SK-N-SH treated with all-trans-retinoic acid at 6 μM for 48 hours (cell line): ENCODE results near the gene GCN1.

ENCODE experiments used
- ATAC-seq: fragments of 200-7000 bp; cut with Tn5 transposase; 3 replicates; pipeline ENCODE4 v1.9.1; 2020; ENCODE audit warnings: mild to moderate bottlenecking, moderate library complexity
- ARNTL ChIP-seq: fragments of 450-650 bp; formaldehyde crosslinking; IDR thresholded peaks from 2 replicates; pipeline ENCODE4 v1.5.0; 2020; ENCODE audit warnings: low read depth, mild to moderate bottlenecking, moderate library complexity, borderline replicate concordance
- BACH2 ChIP-seq: fragments of 250-450 bp; sonication (Bioruptor Pico); IDR thresholded peaks from 2 replicates; pipeline ENCODE4 v1.9.0; 2021; ENCODE audit warnings: mild to moderate bottlenecking, borderline replicate concordance
- CSDC2 ChIP-seq: fragments of 250-450 bp; sonication (Bioruptor Pico); IDR thresholded peaks from 2 replicates; pipeline ENCODE4 v1.5.0; 2020; ENCODE audit warnings: mild to moderate bottlenecking, moderate library complexity
- ESRRG ChIP-seq: fragments of 250-450 bp; sonication (Bioruptor Pico); IDR thresholded peaks from 2 replicates; pipeline ENCODE4 v1.6.1; 2021; ENCODE audit warnings: mild to moderate bottlenecking
- GLIS3 ChIP-seq: fragments of 250-450 bp; sonication (Bioruptor Pico); IDR thresholded peaks from 2 replicates; pipeline ENCODE4 v1.5.0; 2020; ENCODE audit warnings: mild to moderate bottlenecking, moderate library complexity
- ISL1 ChIP-seq: fragments of 250-450 bp; sonication (Bioruptor Pico); IDR thresholded peaks from 2 replicates; pipeline ENCODE4 v2.1.2; 2022; ENCODE audit warnings: mild to moderate bottlenecking, moderate library complexity
- PPARA ChIP-seq: fragments of 250-450 bp; sonication (Bioruptor Pico); IDR thresholded peaks from 2 replicates; pipeline ENCODE4 v1.5.0; 2020; ENCODE audit warnings: mild to moderate bottlenecking, borderline replicate concordance
- RARB ChIP-seq: fragments of 250-450 bp; sonication (Bioruptor Pico); IDR thresholded peaks from 2 replicates; pipeline ENCODE4 v1.8.0; 2021; ENCODE audit warnings: mild to moderate bottlenecking, moderate library complexity
- SNAI2 ChIP-seq: fragments of 250-450 bp; sonication (Bioruptor Pico); IDR thresholded peaks from 2 replicates; pipeline ENCODE4 v1.5.0; 2020; ENCODE audit warnings: mild to moderate bottlenecking, moderate library complexity
- TCF4 ChIP-seq: fragments of 250-450 bp; sonication (Bioruptor Pico); IDR thresholded peaks from 2 replicates; pipeline ENCODE4 v1.8.0; 2021; ENCODE audit warnings: mild to moderate bottlenecking, moderate library complexity, borderline replicate concordance
- ZFP3 ChIP-seq: fragments of 250-450 bp; sonication (Bioruptor Pico); IDR thresholded peaks from 2 replicates; pipeline ENCODE4 v1.5.0; 2020; ENCODE audit warnings: mild to moderate bottlenecking, moderate library complexity
- ZFP30 ChIP-seq: fragments of 450-650 bp; formaldehyde crosslinking; IDR thresholded peaks from 2 replicates; pipeline ENCODE4 v1.5.0; 2022; ENCODE audit warnings: mild to moderate bottlenecking, moderate library complexity
- ZNF565 ChIP-seq: fragments of 450-650 bp; formaldehyde crosslinking; conservative IDR thresholded peaks from 2 replicates; pipeline ENCODE4 v1.5.0; 2020; ENCODE audit warnings: low read depth, mild to moderate bottlenecking, moderate library complexity
- ZNF70 ChIP-seq: fragments of 450-650 bp; formaldehyde crosslinking; IDR thresholded peaks from 2 replicates; pipeline ENCODE4 v1.5.0; 2020; ENCODE audit warnings: mild to moderate bottlenecking, moderate library complexity
- TF ChIP-seq, protein P1 (sequence below): fragments of 250-450 bp; sonication (Bioruptor Pico); IDR thresholded peaks from 2 replicates; pipeline ENCODE4 v1.8.0; 2021; ENCODE audit warnings: low read depth, mild to moderate bottlenecking, moderate library complexity, borderline replicate concordance
- TF ChIP-seq, protein P2 (sequence below): fragments of 250-450 bp; sonication (Bioruptor Pico); IDR thresholded peaks from 2 replicates; pipeline ENCODE4 v1.8.0; 2020; ENCODE audit warnings: mild to moderate bottlenecking, moderate library complexity, borderline replicate concordance
- TF ChIP-seq, protein P3 (sequence below): fragments of 250-450 bp; sonication (Bioruptor Pico); IDR thresholded peaks from 2 replicates; pipeline ENCODE4 v1.5.0; 2020; ENCODE audit warnings: mild to moderate bottlenecking, moderate library complexity
- TF ChIP-seq, protein P4 (sequence below): fragments of 250-450 bp; sonication (Bioruptor Pico); IDR thresholded peaks from 2 replicates; pipeline ENCODE4 v1.5.1; 2020; ENCODE audit warnings: low read depth, mild to moderate bottlenecking, moderate library complexity

Gene GCN1

DNA sequence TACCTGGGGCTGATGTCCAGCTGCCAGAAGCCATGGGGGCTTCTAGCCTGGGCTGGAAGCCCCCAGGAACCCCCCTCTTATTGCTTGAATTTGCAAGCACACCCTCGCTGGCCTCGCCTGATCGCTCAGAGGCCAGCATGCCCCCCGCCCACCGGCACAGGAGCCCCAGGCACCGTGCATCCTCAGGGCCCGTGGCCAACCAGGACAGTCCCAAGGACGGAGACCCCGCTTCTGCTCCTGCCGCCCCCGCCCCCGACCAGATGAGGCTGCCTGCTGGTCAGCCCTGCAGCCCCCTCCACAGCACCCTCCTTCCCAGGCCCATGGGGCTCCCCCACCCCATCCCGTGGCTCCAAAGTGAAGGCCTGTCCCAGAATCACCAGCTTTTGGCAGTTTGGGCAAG lies 99.2 kb downstream of the GCN1 start:
- TF ChIP-seq SNAI2 (CRISPR knock-in tag) (no peak), CSDC2 (no peak), ISL1 (no peak), ZFP30 (no peak), TCF4 (no peak), ZFP3 (no peak), ARNTL (no peak), ZNF565 (CRISPR knock-in tag) (no peak)
- TF ChIP-seq, protein P1, sequence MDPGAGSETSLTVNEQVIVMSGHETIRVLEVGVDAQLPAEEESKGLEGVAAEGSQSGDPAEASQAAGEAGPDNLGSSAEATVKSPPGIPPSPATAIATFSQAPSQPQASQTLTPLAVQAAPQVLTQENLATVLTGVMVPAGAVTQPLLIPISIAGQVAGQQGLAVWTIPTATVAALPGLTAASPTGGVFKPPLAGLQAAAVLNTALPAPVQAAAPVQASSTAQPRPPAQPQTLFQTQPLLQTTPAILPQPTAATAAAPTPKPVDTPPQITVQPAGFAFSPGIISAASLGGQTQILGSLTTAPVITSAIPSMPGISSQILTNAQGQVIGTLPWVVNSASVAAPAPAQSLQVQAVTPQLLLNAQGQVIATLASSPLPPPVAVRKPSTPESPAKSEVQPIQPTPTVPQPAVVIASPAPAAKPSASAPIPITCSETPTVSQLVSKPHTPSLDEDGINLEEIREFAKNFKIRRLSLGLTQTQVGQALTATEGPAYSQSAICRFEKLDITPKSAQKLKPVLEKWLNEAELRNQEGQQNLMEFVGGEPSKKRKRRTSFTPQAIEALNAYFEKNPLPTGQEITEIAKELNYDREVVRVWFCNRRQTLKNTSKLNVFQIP (CRISPR knock-in tag) = no peak
- TF ChIP-seq, protein P2, sequence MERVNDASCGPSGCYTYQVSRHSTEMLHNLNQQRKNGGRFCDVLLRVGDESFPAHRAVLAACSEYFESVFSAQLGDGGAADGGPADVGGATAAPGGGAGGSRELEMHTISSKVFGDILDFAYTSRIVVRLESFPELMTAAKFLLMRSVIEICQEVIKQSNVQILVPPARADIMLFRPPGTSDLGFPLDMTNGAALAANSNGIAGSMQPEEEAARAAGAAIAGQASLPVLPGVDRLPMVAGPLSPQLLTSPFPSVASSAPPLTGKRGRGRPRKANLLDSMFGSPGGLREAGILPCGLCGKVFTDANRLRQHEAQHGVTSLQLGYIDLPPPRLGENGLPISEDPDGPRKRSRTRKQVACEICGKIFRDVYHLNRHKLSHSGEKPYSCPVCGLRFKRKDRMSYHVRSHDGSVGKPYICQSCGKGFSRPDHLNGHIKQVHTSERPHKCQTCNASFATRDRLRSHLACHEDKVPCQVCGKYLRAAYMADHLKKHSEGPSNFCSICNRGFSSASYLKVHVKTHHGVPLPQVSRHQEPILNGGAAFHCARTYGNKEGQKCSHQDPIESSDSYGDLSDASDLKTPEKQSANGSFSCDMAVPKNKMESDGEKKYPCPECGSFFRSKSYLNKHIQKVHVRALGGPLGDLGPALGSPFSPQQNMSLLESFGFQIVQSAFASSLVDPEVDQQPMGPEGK (CRISPR knock-in tag) = no peak
- TF ChIP-seq, protein P3, sequence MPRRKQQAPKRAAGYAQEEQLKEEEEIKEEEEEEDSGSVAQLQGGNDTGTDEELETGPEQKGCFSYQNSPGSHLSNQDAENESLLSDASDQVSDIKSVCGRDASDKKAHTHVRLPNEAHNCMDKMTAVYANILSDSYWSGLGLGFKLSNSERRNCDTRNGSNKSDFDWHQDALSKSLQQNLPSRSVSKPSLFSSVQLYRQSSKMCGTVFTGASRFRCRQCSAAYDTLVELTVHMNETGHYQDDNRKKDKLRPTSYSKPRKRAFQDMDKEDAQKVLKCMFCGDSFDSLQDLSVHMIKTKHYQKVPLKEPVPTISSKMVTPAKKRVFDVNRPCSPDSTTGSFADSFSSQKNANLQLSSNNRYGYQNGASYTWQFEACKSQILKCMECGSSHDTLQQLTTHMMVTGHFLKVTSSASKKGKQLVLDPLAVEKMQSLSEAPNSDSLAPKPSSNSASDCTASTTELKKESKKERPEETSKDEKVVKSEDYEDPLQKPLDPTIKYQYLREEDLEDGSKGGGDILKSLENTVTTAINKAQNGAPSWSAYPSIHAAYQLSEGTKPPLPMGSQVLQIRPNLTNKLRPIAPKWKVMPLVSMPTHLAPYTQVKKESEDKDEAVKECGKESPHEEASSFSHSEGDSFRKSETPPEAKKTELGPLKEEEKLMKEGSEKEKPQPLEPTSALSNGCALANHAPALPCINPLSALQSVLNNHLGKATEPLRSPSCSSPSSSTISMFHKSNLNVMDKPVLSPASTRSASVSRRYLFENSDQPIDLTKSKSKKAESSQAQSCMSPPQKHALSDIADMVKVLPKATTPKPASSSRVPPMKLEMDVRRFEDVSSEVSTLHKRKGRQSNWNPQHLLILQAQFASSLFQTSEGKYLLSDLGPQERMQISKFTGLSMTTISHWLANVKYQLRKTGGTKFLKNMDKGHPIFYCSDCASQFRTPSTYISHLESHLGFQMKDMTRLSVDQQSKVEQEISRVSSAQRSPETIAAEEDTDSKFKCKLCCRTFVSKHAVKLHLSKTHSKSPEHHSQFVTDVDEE (CRISPR knock-in tag) = no peak
- TF ChIP-seq, protein P4, sequence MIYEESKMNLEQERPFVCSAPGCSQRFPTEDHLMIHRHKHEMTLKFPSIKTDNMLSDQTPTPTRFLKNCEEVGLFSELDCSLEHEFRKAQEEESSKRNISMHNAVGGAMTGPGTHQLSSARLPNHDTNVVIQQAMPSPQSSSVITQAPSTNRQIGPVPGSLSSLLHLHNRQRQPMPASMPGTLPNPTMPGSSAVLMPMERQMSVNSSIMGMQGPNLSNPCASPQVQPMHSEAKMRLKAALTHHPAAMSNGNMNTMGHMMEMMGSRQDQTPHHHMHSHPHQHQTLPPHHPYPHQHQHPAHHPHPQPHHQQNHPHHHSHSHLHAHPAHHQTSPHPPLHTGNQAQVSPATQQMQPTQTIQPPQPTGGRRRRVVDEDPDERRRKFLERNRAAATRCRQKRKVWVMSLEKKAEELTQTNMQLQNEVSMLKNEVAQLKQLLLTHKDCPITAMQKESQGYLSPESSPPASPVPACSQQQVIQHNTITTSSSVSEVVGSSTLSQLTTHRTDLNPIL (CRISPR knock-in tag) = no peak
- TF ChIP-seq, all 23 proteins: peak for 0
- no peak for ATAC-seq

DNA sequence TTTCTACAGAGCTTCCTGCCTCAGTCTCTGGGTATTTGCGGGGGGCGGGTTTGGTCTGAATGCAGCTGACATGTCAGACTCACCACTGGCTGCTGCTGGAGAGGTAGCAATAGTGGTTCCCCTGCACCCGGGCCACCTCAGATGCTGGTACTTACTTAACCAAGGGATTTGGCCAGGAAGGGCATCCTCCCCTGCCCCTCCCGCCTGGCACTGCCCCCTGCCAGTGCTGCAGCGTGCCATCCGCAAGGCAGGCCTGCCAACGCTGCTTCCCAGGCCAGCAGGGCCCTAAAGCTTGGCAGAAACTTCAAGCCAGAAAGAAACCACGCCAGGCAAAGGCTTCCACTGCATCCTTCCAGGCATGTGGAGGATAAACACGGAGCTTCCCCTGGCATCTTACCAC lies 100.0 kb downstream of the GCN1 start:
- ATAC-seq = no peak
- TF ChIP-seq ESRRG (CRISPR knock-in tag) (no peak), ZNF565 (CRISPR knock-in tag) (no peak), GLIS3 (no peak), CSDC2 (no peak), TCF4 (no peak), BACH2 (CRISPR knock-in tag) (no peak), ZFP3 (no peak), SNAI2 (CRISPR knock-in tag) (no peak), RARB (no peak), ZNF70 (CRISPR knock-in tag) (no peak), ARNTL (no peak), PPARA (CRISPR knock-in tag) (no peak)
- TF ChIP-seq, protein P4 (CRISPR knock-in tag) = no peak
- TF ChIP-seq, protein P1 (CRISPR knock-in tag) = no peak

DNA sequence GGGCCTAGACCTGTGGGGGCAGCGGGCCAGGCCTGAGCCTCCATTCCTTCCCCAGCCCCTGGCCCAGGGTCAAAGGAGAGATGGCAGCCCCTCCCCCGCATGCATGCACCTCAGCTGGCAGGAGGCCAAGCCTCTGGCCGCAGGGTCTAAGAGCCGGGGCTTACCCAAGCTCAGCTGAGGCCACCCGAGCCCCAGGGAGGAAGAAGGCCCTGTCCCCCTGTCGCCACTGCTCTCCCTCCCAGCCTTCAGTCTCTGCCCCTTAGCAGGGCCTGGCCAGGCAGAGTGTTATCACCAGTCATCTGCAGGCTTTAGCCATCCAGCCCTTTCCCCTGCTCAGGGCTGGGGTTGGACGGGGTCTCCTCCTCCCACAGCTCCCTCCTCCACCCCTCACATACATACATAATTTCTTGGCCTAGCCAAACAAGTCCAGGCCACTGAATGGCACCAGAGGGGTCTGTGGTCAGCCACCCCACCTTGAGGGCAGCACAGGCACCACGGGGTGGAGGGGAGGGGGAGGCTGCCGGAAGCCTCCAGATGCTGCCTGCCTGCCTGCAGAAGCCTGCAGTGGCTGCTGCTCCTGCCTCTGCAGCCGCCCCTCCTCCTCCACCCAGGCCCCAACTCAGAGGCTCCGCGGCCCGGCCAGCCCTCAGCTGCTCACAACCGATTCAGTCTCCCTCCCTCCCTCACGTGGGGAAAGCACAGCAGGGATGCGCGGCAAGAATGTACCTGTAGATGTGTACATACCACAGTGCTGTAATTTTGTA lies 100.7 kb downstream of the GCN1 start:
- ATAC-seq = peak; percentile 55
- TF ChIP-seq ZNF70 (CRISPR knock-in tag) (0 out of 2 replicates have a peak, but pooled peaks have one; percentile 37), RARB (no peak), TCF4 (peak; percentile 76), GLIS3 (no peak)
